Skeletal muscle satellite cell (primary cell): ENCODE results near the gene ITGA6.
A peak's percentile ranks its signal among the peaks of the same experiment; 100 is the strongest.

Experiments used
- H3K27me3 ChIP-seq: 2 replicates; pipeline ENCODE4 v1.7.0; 2013; ENCODE audit warnings: low read length; ENCODE audit not compliant: control insufficient read depth, insufficient read depth
- H3K36me3 ChIP-seq: 2 replicates; pipeline ENCODE4 v1.7.0; 2013; ENCODE audit warnings: mild to moderate bottlenecking, control low read depth, low read length; ENCODE audit not compliant: insufficient read depth
- H3K4me1 ChIP-seq: 2 replicates; pipeline ENCODE4 v1.7.0; 2013; ENCODE audit warnings: low read length; ENCODE audit not compliant: control insufficient read depth, insufficient read depth
- H3K4me2 ChIP-seq: 2 replicates; pipeline ENCODE4 v1.7.0; 2013; ENCODE audit warnings: mild to moderate bottlenecking, low read length
- H3K4me3 ChIP-seq: 2 replicates; pipeline ENCODE4 v1.7.0; 2013; ENCODE audit warnings: low read length
- H3K9ac ChIP-seq: 2 replicates; pipeline ENCODE4 v1.7.0; 2013; ENCODE audit warnings: mild to moderate bottlenecking, low read depth, low read length, moderate library complexity
- H3K9me3 ChIP-seq: replicated peaks from 2 replicates; pipeline ENCODE4 v1.7.0; 2013; ENCODE audit warnings: mild to moderate bottlenecking, control low read depth, low read length

Gene ITGA6

GRCh38 chr2:172460780-172461201 lies 33.4 kb downstream of the ITGA6 start:
- Histone ChIP-seq H3K36me3 (no peaks in the 10 kb centered on the region), H3K4me1 (peaks cover 3% of the 10 kb centered on the region), H3K4me3 (no peak overlapping the region), H3K9me3 (no peaks in the 10 kb centered on the region), H3K9ac (no peak overlapping the region), H3K4me2 (no peak overlapping the region), H3K27me3 (no peaks in the 10 kb centered on the region)

GRCh38 chr2:172461591-172462372 lies 34.4 kb downstream of the ITGA6 start:
- Histone ChIP-seq H3K4me3 (no peak overlapping the region), H3K9ac (no peak overlapping the region), H3K4me2 (no peak overlapping the region), H3K9me3 (no peaks in the 10 kb centered on the region), H3K4me1 (peaks cover 3% of the 10 kb centered on the region), H3K36me3 (no peaks in the 10 kb centered on the region), H3K27me3 (no peaks in the 10 kb centered on the region)

- no peak overlapping the region for H3K9ac ChIP-seq
- H3K27me3 ChIP-seq: no peaks in the 10 kb centered on the region
- no peak overlapping the region for H3K4me3 ChIP-seq
- no peaks in the 10 kb centered on the region for H3K9me3 ChIP-seq
- H3K4me1 ChIP-seq: peaks cover 3% of the 10 kb centered on the region
- H3K4me2 ChIP-seq: no peak overlapping the region
- H3K36me3 ChIP-seq: no peaks in the 10 kb centered on the region
Observed at GRCh38 chr2:172462373-172462848, 35.0 kb downstream of the ITGA6 start.

DNA sequence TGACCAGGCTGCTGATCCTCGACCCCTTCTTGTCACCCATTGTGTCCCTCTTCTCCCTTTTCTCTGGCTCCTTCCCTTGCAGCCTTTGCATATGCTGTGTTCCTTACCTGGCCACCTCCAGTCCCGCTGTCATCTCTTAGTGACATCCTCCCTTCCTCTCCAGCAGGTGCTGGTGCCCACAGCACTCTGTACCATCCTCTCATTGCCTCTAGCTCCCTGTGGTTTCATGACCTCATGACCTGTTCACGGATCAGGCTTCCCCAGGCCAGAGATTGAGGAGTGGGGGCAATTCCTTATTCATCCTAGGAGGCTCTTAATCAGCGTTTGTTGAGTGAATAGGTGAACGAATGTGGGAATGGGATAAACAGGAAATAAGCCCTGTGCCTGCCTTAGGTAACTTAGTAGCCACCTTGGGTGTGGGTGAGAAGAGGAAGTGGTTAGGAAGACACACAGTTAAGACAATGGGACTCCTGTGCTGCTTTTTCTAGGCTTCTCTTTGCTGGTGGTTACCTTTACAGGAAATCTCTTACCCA lies 35.5 kb downstream of the ITGA6 start:
- Histone ChIP-seq H3K4me1 (peaks cover 3% of the 10 kb centered on the region), H3K9me3 (no peaks in the 10 kb centered on the region), H3K9ac (no peak overlapping the region), H3K4me2 (no peak overlapping the region), H3K4me3 (no peak overlapping the region), H3K27me3 (no peaks in the 10 kb centered on the region), H3K36me3 (no peaks in the 10 kb centered on the region)

DNA sequence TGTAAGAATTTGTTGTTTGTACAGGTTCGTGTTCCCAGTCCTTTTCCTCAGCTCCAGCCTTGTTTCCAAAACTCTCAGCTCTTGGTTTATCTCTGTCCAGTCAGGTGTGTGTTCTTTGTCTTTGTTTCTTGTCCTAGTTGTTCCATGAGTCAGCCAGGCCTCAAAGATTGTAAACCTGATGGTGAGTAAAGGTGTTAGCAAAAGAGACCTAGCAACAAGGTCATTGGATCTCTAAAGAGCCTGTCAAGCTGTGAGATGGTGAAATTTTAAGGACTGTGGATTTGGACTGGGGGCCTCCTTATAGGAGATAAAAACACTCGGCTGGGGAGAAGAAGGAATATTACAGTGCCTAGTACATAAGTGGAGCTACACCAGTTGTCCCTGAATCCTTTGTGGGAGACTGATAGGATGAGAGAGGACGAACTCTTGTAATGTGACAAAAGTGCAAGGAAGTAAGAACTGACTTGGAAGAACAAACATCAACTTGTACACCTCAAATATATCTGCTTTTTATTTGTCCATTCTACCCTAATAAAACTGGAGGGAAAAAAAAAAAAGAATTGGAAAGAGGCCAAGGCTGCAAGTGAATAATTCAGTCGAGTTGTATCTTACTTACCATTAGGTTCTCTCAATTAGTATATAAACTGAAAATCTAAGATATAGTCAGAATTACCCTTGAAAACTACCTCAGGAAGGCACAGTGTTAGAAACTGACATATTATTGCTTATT lies 37.2 kb downstream of the ITGA6 start:
- no peaks in the 10 kb centered on the region for H3K9me3 ChIP-seq
- H3K4me1 ChIP-seq: peaks cover 3% of the 10 kb centered on the region
- no peaks in the 10 kb centered on the region for H3K36me3 ChIP-seq
- H3K9ac ChIP-seq: no peak overlapping the region
- no peak overlapping the region for H3K4me2 ChIP-seq
- H3K4me3 ChIP-seq: no peak overlapping the region
- H3K27me3 ChIP-seq: no peaks in the 10 kb centered on the region

DNA sequence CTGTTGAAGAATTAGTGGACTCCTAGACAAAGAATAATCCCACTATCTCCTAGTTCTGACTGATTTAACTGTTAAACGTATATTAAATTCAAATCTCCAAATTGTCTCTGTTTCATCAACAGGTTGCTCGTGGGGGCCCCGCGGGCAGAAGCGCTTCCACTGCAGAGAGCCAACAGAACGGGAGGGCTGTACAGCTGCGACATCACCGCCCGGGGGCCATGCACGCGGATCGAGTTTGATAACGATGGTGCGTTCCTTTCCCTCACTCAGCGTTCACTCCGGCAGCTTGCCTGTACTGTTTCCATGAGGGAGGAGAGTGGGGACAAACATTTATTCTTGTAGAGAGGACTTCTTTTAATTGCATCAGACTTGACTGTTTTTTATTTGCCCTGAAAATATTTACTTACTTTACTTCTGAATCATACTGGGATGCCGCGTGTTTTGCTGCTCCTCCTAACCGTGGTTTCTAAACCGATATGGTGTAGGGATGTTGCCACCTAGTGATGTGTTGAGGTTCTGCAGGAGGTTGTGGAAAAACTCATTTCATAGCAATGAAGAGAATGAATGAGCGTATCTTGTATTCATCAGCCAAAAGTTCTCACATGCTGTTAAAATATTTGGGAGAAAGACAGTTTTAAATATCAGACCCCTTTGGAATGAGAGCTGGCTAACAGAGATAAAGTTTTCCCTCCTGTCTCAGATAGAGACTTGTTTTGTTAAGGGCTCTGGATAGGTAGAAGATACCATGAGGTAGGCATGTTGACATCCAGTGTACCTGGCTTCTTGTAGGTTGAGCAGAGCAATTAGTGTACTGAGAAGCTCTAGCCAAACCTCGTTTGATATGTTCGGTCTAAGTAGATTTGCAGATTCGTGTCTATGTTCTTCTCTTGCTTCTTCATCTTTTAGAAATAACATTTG lies 38.3 kb downstream of the ITGA6 start:
- Histone ChIP-seq H3K9me3 (no peaks in the 10 kb centered on the region), H3K27me3 (no peaks in the 10 kb centered on the region), H3K9ac (no peak overlapping the region), H3K4me3 (peak overlapping the region; percentile 62), H3K4me1 (peaks cover 3% of the 10 kb centered on the region), H3K4me2 (peak overlapping the region; percentile 83), H3K36me3 (no peaks in the 10 kb centered on the region)

GRCh38 chr2:172467382-172467781 lies 40.0 kb downstream of the ITGA6 start:
- Histone ChIP-seq H3K27me3 (no peaks in the 10 kb centered on the region), H3K36me3 (no peaks in the 10 kb centered on the region)

DNA sequence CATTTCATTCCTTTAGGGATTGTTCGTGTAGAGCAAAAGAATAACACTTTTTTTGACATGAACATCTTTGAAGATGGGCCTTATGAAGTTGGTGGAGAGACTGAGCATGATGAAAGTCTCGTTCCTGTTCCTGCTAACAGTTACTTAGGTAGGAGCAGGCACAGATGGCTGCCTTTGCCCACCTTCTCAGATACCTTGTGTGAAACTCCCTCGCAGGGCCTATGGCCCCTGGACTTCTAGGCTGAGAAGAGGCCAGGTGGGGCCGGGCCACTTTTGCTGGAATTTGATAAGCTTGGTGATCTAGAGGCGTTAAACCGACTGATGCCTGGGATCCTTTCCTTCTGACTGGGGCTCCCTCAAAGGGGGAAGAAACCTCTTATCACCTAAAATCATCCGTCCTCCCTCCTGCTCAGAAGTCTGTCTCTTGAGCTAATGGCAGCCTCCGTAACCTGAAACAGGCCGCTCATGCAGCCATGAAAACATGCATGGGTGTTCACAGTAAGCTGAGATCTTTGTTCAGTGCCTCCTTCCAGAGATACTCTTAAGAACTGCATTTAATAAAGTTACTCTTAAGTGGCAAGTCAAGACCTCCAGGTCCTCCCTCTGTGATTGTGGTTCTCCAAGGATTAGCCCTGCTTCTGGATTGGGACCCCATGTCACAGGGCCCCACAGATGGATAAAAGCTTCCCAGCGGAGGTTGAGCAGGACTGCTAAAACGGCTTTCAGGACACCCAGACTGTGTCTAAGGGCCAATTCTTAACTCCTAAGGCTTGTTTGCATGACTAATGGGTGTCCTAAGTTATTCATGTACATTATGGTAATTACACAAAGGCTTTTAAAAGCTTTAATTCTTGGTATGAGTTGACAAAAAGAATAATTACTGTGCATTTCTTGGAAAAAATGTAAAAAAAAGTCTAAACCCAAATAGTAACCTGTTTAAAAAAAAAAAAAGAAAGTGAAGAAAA lies 43.9 kb downstream of the ITGA6 start:
- Histone ChIP-seq H3K4me2 (no peak overlapping the region), H3K27me3 (no peaks in the 10 kb centered on the region), H3K9ac (no peak overlapping the region), H3K4me1 (no peaks in the 10 kb centered on the region), H3K4me3 (no peak overlapping the region), H3K9me3 (no peaks in the 10 kb centered on the region), H3K36me3 (no peaks in the 10 kb centered on the region)

More at GRCh38 chr2:172467382-172467781, 40.0 kb downstream of the ITGA6 start:
- no peak overlapping the region for H3K9ac ChIP-seq
- no peaks in the 10 kb centered on the region for H3K9me3 ChIP-seq
- H3K4me1 ChIP-seq: peaks cover 3% of the 10 kb centered on the region
- H3K4me2 ChIP-seq: no peak overlapping the region
- H3K4me3 ChIP-seq: no peak overlapping the region

- H3K36me3 ChIP-seq: no peaks in the 10 kb centered on the region
- H3K4me1 ChIP-seq: no peaks in the 10 kb centered on the region
- H3K27me3 ChIP-seq: no peaks in the 10 kb centered on the region
- no peaks in the 10 kb centered on the region for H3K9me3 ChIP-seq
- H3K4me3 ChIP-seq: no peak overlapping the region
- H3K4me2 ChIP-seq: no peak overlapping the region
- no peak overlapping the region for H3K9ac ChIP-seq
Observed at GRCh38 chr2:172472446-172473033, 45.2 kb downstream of the ITGA6 start.

DNA sequence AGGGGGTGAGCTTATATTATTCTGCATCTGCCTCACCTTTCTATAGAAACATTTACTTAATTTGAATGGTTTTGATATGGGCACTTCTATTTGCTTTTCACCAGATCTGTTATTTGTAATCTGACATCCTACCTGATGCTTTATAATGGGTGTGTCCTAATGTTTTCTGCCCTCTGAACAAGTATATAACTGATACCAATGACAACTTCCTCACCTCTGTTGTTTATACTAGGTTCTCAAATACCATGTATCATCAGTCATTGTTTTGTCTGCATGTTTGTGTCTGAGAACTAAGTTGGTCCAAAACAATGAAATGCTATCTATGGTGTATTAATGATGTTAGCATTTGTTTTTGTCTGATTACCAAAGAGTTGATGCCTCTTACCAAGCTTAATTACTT lies 45.8 kb downstream of the ITGA6 start:
- Histone ChIP-seq H3K4me2 (no peak overlapping the region), H3K4me1 (no peaks in the 10 kb centered on the region), H3K4me3 (no peak overlapping the region), H3K9ac (no peak overlapping the region), H3K9me3 (no peaks in the 10 kb centered on the region), H3K27me3 (no peaks in the 10 kb centered on the region), H3K36me3 (no peaks in the 10 kb centered on the region)
